Stimulated activated naive CD8-positive, alpha-beta T cell treated with anti-CD3 and anti-CD28 coated beads, Interleukin-15, Interleukin-2, amounts not matched to agents 100 ng/mL and 50 ng/mL, for 24 hours (primary cell): ENCODE results near the gene TEKT5.
"Not testable (repeated sequence)": the region's sequence is repeated elsewhere in the genome, so short reads cannot be mapped to it uniquely, and the experiment has no call there.

ENCODE experiments used
- H3K27ac Mint-ChIP-seq: one replicate; pipeline ENCODE4 v1.8.0; 2021; ENCODE audit warnings: mild to moderate bottlenecking, mixed read lengths
- H3K27me3 Mint-ChIP-seq: one replicate; pipeline ENCODE4 v1.8.0; 2021; ENCODE audit warnings: mixed read lengths
- H3K36me3 Mint-ChIP-seq: one replicate; pipeline ENCODE4 v1.8.0; 2021; ENCODE audit warnings: low read depth, mixed read lengths
- H3K4me1 Mint-ChIP-seq: one replicate; pipeline ENCODE4 v1.8.0; 2021; ENCODE audit warnings: low read depth, mixed read lengths
- H3K4me3 Mint-ChIP-seq: one replicate; pipeline ENCODE4 v1.8.0; 2021; ENCODE audit warnings: mild to moderate bottlenecking, mixed read lengths
- H3K9me3 Mint-ChIP-seq: one replicate; pipeline ENCODE4 v1.8.0; 2021; ENCODE audit warnings: mixed read lengths

The TEKT5 gene

GRCh38 chr16:10699756-10700155 lies 5.0 kb upstream of the TEKT5 start:
- Mint-ChIP-seq H3K9me3 (no peaks in the 10 kb centered on the region), H3K4me3 (no peak overlapping the region), H3K4me1 (no peaks in the 10 kb centered on the region), H3K27me3 (peaks cover 8% of the 10 kb centered on the region), H3K27ac (no peak overlapping the region), H3K36me3 (no peaks in the 10 kb centered on the region)

- peaks cover 31% of the 10 kb centered on the region for H3K27me3 Mint-ChIP-seq
- no peaks in the 10 kb centered on the region for H3K4me1 Mint-ChIP-seq
- no peak overlapping the region for H3K27ac Mint-ChIP-seq
- H3K4me3 Mint-ChIP-seq = no peak overlapping the region
- no peaks in the 10 kb centered on the region for H3K9me3 Mint-ChIP-seq
- H3K36me3 Mint-ChIP-seq = no peaks in the 10 kb centered on the region
Observed at GRCh38 chr16:10694306-10694705, 424 bp downstream of the TEKT5 start.

- H3K4me1 Mint-ChIP-seq = no peaks in the 10 kb centered on the region
- no peaks in the 10 kb centered on the region for H3K36me3 Mint-ChIP-seq
- no peak overlapping the region for H3K27ac Mint-ChIP-seq
- peaks cover 31% of the 10 kb centered on the region for H3K27me3 Mint-ChIP-seq
- no peak overlapping the region for H3K4me3 Mint-ChIP-seq
- H3K9me3 Mint-ChIP-seq = no peaks in the 10 kb centered on the region
Observed at GRCh38 chr16:10693889-10694288, 841 bp downstream of the TEKT5 start.

DNA sequence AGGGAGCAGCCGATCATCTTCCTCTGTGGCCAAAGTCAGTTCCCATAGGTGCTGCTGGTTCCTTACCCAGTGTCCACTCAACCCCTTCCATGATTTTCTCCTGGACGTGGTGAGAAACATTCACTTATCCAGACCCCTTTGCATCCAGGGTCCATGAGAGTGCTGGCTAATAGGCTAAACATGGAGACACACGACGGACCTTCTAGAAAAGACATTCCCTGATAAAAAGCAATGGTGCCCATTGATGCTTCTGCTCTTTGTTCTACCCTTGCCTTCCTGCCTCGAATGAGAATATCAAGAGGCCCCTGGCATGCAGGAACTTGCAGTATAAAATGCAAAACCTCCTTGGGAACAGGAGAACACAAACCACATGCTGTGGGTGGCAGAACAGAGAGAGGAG lies 2.3 kb downstream of the TEKT5 start:
- Mint-ChIP-seq H3K27ac (no peak overlapping the region), H3K9me3 (no peaks in the 10 kb centered on the region), H3K36me3 (no peaks in the 10 kb centered on the region), H3K27me3 (peaks cover 31% of the 10 kb centered on the region), H3K4me1 (no peaks in the 10 kb centered on the region), H3K4me3 (no peak overlapping the region)

DNA sequence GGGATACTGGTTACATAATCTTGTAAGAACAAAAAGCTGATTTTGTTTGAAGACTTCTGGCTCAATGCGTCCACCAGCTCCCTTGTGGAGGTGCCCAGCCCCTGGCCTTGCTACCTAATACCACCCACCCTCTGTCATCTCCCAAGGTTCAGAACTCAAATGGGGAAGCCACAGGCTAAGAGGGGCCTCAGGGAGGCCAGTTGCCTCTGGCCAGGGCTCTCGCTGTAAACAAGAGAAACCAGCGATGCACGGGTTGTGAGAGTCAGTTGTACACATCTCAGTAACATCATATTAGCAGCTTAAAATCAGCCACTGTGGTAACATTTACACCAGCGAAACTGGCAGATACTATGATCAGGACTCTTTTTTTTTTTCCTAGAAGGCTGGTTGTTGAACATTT lies 6.0 kb downstream of the TEKT5 start:
- H3K27ac Mint-ChIP-seq = no peak overlapping the region
- H3K4me3 Mint-ChIP-seq = no peak overlapping the region
- H3K9me3 Mint-ChIP-seq = no peaks in the 10 kb centered on the region
- H3K27me3 Mint-ChIP-seq = peaks cover 22% of the 10 kb centered on the region
- H3K4me1 Mint-ChIP-seq = no peaks in the 10 kb centered on the region
- H3K36me3 Mint-ChIP-seq = no peaks in the 10 kb centered on the region

DNA sequence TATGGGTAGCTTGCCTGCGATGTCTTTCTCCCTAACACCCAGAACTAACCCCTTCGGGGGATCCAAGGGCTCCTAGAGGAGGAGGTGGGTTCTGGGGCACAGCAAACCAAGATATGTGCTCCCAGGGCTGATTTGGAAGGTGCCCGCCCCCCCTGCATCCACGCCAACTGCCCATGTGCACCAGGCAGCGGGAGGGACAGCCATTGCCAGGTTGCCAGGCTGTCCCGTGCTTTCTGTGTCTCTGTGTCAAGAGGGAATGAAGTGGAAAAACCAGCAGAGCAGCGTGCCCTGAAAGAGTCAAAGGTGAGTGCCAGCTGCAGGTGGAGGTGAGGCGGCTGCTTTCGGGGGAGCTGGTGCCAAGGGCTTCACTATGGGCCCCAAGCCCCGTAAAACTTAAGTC lies 6.4 kb downstream of the TEKT5 start:
- peaks cover 22% of the 10 kb centered on the region for H3K27me3 Mint-ChIP-seq
- H3K9me3 Mint-ChIP-seq = no peaks in the 10 kb centered on the region
- no peaks in the 10 kb centered on the region for H3K36me3 Mint-ChIP-seq
- no peak overlapping the region for H3K27ac Mint-ChIP-seq
- no peak overlapping the region for H3K4me3 Mint-ChIP-seq
- H3K4me1 Mint-ChIP-seq = no peaks in the 10 kb centered on the region

DNA sequence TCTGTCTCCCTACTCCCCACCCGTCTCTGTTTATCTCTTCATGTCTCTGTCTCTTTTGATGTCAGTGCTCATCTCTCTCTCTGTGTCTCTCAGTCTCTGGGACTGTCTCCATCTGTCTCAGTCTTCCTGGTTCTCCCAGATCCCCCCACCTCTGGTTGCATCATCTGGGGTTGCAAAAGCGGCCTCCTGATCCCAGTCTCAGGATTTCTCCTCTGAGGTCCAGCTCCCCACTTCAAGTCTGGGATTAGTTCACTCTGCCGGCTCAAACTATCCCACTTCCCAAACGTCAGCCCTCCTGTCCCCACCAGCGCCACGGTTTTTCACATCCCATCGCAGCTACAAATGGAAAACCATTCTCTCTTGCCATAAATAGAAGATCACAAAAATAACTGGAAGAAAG lies 9.0 kb downstream of the TEKT5 start:
- Mint-ChIP-seq H3K4me1 (no peaks in the 10 kb centered on the region), H3K4me3 (no peak overlapping the region), H3K36me3 (no peaks in the 10 kb centered on the region), H3K27me3 (peaks cover 11% of the 10 kb centered on the region), H3K27ac (no peak overlapping the region), H3K9me3 (no peaks in the 10 kb centered on the region)

DNA sequence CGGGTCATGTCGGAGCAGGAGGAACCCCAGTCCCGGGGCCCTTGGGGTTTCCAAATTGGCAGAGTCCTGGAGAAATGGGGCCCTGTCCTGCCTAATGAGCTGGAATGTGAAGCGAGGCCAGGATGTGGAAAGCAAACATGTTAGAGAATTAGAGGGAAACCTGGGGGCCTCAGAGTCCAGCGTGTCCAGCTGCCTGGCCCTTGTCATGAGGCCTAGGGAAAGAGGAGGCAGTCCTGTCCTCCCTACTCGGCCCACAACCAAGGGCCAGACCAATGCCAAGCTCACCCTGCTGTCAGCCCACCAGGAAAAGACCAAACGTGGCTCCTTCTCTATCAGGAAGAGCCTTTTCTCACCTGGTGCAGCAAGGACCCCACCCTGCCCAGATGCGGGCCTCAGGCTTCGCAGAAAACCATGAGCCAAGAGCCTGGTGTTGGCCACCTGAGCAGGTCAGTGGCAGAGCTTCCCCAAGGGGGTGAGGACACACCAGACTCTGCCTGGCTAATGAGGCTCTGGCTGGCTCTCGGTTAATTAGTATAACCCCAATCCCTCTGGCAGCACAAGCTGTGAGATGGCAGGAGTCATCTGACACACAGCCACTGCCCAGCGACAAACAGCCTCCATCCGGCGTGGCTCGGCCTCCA lies 10.1 kb downstream of the TEKT5 start:
- H3K4me1 Mint-ChIP-seq = no peaks in the 10 kb centered on the region
- H3K27me3 Mint-ChIP-seq = peaks cover 2% of the 10 kb centered on the region
- H3K4me3 Mint-ChIP-seq = no peak overlapping the region
- no peaks in the 10 kb centered on the region for H3K36me3 Mint-ChIP-seq
- no peak overlapping the region for H3K27ac Mint-ChIP-seq
- no peaks in the 10 kb centered on the region for H3K9me3 Mint-ChIP-seq

- no peaks in the 10 kb centered on the region for H3K36me3 Mint-ChIP-seq
- no peak overlapping the region for H3K27ac Mint-ChIP-seq
- no peaks in the 10 kb centered on the region for H3K27me3 Mint-ChIP-seq
- H3K9me3 Mint-ChIP-seq = no peaks in the 10 kb centered on the region
- H3K4me1 Mint-ChIP-seq = no peaks in the 10 kb centered on the region
- H3K4me3 Mint-ChIP-seq = no peak overlapping the region
Observed at GRCh38 chr16:10683170-10683569, 11.6 kb downstream of the TEKT5 start.

DNA sequence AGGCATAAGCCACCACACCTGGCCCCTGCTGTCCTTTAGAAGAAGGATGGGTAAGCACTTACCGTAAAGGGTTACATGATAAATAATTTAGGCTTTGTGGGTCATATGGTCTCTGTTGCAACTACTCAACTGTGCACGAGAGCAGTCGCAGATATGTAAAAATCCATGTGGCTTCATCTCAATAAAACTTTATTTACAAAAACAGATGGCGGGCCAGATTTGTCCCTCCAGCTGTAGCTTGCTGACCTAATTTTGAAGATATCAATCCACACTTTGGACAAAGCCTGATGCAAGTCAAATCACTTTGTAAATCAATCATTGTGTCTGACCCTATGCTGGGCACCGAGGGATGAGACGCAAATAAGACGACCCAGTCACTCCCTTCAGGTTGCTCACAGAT lies 12.1 kb downstream of the TEKT5 start:
- Mint-ChIP-seq H3K9me3 (no peaks in the 10 kb centered on the region), H3K36me3 (no peaks in the 10 kb centered on the region)

GRCh38 chr16:10681310-10682308 lies 13.1 kb downstream of the TEKT5 start:
- no peaks in the 10 kb centered on the region for H3K4me1 Mint-ChIP-seq
- H3K36me3 Mint-ChIP-seq = no peaks in the 10 kb centered on the region
- H3K27me3 Mint-ChIP-seq = no peaks in the 10 kb centered on the region
- H3K4me3 Mint-ChIP-seq = no peak overlapping the region
- H3K9me3 Mint-ChIP-seq = no peaks in the 10 kb centered on the region
- no peak overlapping the region for H3K27ac Mint-ChIP-seq

More for the DNA sequence above, 12.1 kb downstream of the TEKT5 start:
- no peaks in the 10 kb centered on the region for H3K4me1 Mint-ChIP-seq
- no peak overlapping the region for H3K4me3 Mint-ChIP-seq
- no peak overlapping the region for H3K27ac Mint-ChIP-seq
- no peaks in the 10 kb centered on the region for H3K27me3 Mint-ChIP-seq

- Mint-ChIP-seq H3K4me3 (no peak overlapping the region), H3K27ac (no peak overlapping the region), H3K9me3 (no peaks in the 10 kb centered on the region), H3K36me3 (no peaks in the 10 kb centered on the region), H3K4me1 (no peaks in the 10 kb centered on the region), H3K27me3 (no peaks in the 10 kb centered on the region)
Observed at GRCh38 chr16:10679921-10680320, 14.8 kb downstream of the TEKT5 start.

GRCh38 chr16:10679441-10679840 lies 15.3 kb downstream of the TEKT5 start:
- not testable (repeated sequence) for H3K27me3 Mint-ChIP-seq, H3K4me1 Mint-ChIP-seq, H3K36me3 Mint-ChIP-seq, H3K9me3 Mint-ChIP-seq, H3K4me3 Mint-ChIP-seq, H3K27ac Mint-ChIP-seq

DNA sequence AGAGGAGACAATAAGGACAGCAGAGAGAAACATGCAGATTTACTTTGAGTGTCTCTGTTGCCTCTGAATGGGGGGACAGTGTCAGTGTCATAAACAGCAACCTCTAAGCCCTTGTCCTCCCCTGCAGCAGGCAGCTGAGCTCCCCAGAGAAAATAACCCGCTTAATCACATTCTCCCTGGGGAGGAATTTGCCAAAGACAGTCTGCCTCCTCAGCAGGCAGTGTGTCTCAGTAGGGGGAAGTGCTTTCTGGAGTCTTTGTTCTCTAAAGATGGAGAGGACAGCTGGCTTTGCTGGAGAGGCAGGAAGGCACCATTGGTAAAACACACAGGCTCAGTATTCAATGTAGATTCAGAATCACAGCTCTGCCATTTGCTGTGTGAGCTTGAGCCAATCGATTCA lies 16.1 kb downstream of the TEKT5 start:
- Mint-ChIP-seq H3K36me3 (no peaks in the 10 kb centered on the region), H3K27ac (no peak overlapping the region), H3K27me3 (no peaks in the 10 kb centered on the region), H3K4me1 (no peaks in the 10 kb centered on the region), H3K4me3 (no peak overlapping the region), H3K9me3 (no peaks in the 10 kb centered on the region)

- no peaks in the 10 kb centered on the region for H3K36me3 Mint-ChIP-seq
- no peaks in the 10 kb centered on the region for H3K9me3 Mint-ChIP-seq
- H3K27me3 Mint-ChIP-seq = no peaks in the 10 kb centered on the region
- no peak overlapping the region for H3K4me3 Mint-ChIP-seq
- H3K27ac Mint-ChIP-seq = no peak overlapping the region
- H3K4me1 Mint-ChIP-seq = no peaks in the 10 kb centered on the region
Observed at GRCh38 chr16:10676284-10676683, 18.4 kb downstream of the TEKT5 start.
